Middle frontal gyrus (tissue), 1 donor: Measurements from ENCODE around the gene CABP1.

Source experiments
- DNase-seq: peaks from one replicate; pipeline ENCODE4 v3.0.0-alpha.2; 2015; ENCODE audit warnings: low spot score; ENCODE audit errors: extremely low spot score

The CABP1 gene

DNA sequence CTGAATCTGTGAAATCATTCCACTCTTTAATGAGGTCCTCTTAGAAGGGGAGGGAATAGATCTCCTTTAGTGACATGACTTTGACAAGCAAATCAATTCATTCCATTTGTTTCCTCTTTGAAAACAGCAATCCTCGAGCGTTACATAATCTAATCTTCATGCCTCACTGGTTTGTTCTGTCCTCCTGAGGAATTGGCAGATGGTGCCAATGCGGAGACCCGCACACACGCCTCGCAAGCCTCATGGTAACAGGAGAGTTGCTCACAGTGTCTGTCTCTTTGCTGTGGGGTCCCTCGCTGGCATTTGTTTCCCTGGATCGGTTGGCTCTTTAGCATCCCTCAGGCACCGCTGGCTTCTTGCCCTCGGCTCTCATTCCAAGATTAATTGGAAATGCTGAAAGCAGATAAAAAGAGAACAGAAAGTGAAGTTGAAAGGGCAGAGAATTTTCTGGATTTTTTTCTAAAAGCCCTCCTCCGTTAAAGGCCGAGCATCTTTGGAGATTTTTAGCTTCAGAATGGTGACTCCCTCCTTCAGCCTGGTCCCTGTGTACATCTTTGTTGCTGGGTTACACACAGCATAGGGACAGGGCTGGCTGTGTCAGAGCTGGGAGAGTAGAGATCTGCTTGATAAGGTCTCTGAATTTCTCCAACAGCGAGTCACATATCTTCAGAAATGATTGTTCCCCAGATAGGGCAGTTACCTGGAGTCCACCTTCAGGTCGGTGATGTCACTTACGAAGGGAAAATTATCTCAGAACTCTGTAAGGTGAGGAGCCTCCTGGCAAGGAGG is 10.1 kb upstream of the CABP1 start:
- no peak for DNase-seq

DNA sequence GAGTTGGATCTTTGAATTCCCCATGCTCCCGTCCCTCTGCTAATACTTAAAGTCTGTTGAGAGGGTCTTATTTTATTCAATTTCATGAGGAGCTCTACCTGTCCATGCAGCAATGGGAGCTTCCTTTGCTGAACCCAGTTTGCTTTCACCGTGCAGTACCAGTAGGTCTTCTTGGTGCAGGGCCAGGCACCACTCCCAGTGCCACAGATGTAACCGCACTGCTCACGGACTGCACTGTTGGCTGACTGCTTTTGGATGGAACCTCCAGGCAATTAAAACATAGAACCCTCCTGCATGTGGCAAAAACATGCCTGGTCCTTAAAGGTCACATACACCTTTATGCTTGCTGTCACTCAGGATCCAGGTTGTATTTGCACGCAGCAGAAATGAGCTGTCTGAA is 9.3 kb upstream of the CABP1 start:
- DNase-seq, result no peak

DNA sequence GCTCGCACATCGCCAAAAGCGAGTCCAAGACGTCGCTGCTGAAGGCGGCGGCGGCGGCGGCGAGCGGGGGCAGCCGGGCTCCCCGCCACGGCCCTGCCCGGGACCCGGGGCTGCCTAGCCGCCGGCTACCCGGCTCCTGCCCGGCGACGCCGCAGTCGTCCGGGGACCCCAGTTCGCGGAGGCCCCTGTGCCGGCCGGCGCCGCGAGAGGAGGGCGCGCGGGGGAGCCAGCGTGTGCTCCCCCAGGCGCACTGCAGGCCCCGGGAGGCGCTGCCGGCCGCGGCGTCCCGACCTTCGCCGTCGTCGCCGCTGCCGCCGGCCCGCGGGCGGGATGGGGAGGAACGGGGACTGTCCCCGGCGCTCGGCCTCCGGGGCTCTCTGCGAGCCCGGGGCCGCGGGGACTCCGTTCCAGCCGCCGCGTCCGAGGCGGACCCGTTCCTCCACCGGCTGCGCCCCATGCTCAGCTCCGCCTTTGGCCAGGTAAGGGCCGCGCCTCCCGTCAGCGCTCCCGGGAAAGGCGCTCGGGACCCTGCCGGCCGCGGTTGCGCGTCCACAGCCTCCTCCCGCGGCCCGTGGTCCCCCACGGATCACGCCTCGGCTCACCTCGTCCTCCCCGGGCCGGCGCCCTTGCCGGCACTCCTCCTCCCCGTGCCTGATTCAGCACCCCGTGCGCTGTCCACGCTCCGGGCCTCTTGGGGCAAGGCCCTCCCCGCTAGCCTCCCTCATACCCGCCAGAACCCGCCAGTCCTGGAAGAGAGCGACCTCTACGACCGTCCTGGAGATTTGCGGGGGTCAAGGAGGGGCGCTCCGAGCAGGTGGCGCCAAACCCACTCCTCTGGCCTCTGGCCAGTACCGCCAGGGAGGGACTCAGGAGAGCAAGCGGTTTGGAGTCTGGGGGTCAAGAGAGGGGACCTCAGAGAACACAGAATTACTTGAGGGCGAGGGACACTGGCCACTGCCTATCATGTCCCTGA is 721 bp downstream of the CABP1 start:
- DNase-seq, result no peak

DNA sequence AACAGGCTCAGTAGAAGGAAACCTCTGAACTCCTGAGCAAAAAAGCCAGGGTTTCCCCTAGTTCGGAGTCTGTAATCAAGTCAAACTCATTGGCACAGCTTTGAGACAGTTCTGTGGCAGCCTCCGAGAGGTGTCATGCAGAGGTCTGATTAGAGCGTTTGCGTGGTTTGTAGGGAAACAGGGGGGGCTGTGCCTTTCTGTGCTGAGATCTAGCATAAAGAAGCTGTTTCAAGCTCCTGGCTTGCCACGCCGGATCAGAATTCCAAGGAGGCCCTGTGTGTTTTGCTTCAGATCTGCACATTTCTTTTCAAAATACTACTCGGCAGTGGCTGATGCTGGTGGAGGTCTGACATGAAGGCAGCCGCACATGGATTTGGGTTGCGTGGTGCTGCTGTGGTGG is 1.7 kb downstream of the CABP1 start:
- no peak for DNase-seq

DNA sequence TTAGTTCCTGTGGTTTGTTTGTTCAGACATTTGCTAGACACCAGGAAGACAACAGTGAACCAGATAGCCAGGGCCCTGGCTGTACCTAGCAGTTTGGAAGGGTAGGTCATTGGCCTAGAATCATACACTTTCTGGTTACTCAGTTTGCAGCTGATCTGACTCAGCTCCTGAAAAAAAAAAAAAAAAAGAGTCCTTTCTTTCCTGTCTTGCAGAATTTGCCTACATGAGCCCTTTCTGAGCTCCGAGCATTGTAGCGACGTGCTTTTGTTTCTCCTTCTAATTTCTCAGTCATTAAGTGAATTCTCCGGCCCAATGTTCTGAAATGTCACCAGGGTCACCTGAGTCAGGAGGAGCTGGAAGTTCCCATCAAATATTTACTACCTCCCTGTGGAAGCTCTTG is 2.4 kb downstream of the CABP1 start:
- DNase-seq, result no peak

DNA sequence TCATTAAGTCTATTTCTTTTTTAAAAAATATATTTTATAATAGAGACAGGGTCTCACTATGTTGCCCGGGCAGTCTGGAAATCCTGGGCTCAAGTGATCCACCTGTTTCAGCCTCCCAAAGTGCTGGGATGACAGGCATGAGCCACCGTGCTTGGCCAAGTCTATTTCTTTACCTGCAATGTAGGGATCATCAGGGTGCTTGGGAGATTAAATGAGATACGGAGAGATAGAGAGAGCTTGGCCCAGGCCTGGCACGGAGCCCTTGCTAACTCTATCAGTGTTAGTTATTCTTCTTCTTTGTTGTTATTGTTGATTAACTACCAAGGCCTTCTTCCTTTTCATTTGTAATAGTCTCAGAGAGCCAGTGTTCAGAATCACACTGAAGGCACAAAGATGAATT is 3.1 kb downstream of the CABP1 start:
- no peak for DNase-seq

DNA sequence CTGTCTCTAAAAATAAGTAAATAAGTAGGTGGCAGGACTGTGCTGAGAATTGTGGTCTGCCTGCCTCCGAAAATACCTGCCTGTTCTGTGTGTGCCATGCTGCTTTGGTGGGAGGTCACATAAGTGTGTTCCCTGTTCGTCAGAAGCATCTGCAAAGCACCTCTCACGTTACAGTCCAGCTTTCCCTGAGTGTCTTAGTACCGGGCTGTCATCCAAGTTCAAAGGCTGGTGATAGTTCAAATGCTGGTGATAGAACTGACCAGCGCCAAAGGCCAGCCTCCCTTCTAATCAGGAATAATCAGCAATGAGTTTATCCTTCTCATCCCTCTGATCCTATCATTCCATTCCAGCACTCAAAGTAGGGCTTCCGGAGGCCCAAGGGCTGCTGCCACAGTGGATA is 5.6 kb downstream of the CABP1 start:
- no peak for DNase-seq

DNA sequence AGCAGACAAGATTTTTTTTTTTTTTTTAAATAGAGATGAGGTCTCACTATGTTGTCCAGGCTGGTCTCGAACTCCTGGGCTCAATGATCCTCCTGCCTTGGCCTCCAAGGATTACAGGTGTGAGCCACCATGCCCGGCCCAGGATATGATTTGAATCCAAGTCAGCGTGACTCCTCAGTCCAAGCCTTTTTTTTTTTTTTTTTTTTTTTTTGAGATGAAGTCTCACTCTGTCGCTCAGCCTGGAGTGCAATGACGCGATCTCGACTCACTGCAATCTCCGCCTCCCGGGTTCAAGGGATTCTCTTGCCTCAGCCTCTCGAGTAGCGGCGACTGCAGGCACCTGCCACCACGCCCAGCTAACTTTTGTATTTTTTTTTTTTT is 6.9 kb downstream of the CABP1 start:
- no peak for DNase-seq

DNA sequence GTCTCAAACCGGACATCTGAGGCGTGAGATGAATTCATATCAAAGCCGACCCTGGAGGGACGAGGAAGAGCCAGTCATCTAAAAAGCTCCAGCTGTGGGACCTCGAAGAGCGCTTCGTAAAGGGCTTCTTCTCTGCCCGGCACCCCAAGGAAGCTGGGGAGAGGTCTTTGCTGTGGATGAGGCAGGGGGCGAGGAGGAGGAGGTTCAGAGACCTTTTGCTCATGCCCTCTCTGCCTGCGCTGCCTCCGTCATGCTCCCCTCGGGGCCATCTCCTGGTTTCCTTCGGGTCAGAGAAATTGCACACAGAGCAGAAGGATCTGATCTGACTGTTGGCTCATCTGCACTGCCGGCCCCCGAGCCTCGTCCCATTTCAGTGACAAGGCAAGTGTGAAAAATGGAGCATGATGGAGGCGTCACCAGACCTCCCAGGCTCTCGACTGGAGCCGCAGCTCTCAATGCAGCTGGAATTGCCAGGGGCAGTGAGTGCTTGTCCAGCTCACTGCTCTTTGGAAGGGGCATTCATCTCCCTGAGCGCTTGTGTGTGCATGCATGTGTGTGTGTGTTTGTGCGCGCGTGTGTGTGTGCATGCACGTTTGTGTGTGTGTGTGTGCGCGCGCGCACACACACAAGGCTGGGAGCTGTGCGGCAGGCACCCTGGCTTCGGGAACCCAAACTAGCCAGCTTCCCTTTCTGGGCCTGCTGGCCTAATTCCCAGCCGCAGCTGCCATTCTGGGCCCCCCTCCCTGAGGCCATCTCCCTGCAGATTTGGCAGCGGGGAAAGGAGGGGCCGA is 9.2 kb downstream of the CABP1 start:
- DNase-seq, result no peak

DNA sequence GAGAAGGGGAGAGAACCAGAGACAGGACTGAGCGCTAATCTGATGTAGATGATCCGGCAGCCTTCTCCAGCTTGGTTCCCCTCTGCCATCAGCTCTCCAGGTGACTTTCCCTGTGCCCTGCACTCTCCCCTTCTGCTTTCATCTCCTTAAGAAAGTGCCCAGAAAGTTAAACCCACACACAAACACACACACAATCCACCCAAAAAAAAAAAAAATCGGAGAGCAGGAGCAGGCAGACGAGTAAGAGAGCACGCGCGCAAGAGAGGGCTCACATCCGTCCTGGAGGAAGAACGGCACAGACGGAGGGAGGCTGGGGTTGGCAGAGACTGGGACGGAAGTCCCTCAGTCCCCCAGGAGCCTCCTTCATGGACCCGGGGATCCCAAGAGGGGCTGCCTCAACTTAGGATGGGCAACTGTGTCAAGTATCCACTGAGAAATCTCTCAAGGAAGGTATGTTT is 9.8 kb downstream of the CABP1 start:
- no peak for DNase-seq

DNA sequence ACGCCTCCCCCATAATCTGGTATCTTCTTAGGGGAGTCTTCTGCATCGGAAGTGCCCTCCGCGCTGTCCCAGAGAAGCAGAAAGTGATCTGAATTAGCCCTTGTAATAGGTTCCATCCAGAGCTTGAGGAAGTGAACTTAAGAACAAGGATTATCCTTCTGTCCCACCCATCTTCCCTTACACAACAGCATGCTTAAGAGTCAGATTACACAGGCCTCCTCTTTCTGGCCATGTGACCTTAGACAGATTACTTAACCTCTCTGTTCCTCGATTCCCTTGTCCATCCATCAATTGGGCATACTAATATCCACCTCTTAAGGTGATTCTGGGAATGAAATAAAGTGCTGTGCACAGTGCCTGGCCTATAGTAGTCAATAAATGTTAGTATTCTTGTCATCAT is 11.4 kb downstream of the CABP1 start:
- no peak for DNase-seq

DNA sequence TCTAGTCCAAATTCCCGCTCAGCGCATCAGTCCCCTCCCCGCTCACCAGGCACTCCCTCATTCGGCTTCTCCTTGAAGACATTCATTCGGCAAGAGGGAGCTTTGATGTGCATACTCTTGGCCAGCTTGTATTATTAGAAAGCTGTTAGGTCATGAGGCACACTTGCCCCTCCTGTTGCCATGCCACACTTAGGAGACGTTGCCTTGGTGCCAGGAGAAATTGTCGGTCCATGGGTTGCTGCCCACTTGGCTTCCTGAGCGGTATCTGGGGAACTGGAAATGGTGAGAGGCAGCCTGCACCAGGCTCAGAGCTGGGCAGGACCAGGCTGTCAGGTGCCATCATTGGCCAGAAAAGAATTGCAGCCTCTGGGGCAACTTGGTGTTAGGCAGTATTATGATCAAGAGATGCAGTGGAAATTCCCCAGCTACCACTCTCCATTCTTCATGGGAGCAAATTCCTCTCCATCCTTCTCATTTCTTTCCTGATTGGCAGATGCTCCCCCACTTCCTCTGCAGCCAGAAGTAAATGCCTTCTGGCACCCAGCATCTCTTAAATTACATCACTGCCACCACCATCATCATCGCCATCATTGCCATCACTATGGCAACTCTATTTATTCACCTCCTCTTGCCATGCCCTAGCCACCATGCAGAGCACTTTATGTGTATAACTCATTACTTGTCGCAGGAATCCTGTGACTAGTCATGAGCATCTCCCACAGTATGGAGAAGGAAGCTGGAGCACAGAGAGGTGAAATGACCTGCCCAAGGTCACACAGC is 12.4 kb downstream of the CABP1 start:
- no peak for DNase-seq

DNA sequence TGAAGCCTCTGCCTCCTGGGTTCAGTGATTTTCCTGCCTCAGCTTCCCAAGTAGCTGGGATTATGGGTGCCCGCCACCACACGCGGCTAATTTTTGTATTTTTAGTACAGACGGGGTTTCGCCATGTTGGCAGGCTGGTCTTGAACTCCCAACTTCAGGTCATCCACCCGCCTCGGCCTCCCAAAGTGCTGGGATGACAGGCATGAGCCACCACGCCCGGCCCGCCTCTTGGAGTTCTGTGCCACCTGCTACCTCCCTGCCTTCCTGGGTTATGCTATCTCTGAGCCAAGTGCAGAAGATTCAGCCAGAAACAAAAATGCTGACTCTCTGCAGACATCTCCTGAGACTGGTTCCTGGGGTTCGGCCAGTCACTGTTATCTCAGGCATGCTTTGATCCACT is 13.2 kb downstream of the CABP1 start:
- DNase-seq, result no peak

DNA sequence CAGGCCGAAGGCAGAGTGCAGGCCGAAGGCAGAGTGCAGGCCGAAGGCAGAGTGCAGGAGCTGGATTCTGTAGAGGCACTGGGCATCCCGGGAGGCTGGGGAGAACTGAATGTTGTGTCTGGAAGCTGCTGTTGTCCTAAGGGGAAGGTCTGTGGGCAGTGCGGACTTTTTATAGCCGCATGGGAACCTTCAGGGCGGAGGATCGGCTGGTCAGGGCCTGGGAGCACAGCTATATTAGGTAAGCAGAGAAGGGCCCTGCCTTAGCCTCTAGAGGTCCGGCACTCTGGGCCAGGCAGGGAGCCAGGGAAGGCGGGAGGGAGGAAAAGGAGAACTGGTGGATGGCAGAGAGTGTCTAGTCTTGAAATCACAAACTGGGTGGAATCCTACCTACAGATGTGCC is 14.2 kb downstream of the CABP1 start:
- DNase-seq, result no peak

DNA sequence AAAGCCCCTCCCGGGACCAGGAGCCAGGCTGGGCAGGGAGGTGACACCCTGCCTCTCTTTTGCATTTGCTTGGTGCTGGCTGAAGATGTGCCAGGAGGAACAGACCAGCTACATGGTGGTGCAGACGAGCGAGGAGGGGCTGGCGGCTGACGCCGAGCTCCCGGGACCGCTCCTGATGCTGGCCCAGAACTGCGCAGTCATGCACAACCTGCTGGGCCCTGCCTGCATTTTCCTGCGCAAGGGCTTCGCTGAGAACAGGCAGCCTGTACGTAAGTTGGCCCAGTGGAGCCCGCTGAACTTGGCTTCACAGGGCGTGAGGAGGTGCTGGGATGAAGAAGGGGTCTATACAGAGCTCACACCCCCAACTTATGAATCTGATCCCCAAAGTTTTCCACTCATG is 15.6 kb downstream of the CABP1 start:
- no peak for DNase-seq

DNA sequence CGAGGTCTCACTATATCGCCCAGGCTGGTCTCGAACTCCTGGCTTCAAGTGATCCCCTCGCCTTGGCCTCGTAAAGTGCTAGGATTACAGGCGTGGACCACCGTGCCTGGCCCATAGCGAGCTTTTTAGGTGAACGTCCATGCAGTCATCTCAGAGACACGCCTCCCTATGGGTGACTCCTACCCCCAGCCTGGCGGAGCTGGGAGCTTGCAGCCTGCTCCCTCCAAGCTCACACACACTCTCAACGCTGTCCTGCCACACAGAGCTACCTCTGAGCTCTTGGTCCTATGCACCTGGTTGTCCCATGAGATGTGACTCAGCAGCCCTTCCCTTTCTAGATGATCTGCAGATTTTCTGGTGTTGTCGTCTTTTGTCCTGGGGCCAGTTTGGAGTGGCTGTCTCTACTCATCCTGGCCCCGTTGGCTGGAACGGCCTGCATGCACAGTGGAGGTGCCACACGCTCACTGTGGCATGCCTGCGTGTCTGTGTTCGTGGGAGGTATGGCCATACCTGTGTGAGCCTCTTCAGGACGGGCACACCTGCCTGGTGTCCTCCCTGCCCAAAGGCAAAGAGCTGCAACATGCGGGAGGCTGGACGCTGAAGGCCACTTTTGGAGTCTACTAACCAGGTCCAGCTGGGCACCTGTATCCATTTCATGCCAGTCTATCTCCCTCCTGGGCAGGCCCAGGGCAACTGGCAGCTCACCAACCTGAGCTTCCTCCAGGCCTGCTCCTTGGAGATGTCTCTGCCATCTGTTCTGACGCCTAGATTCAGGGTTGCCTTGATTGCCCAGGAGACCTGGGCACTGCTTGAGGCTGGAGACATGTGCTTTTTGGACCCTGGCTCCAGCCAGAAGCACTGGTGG is 18.1 kb downstream of the CABP1 start:
- no peak for DNase-seq

DNA sequence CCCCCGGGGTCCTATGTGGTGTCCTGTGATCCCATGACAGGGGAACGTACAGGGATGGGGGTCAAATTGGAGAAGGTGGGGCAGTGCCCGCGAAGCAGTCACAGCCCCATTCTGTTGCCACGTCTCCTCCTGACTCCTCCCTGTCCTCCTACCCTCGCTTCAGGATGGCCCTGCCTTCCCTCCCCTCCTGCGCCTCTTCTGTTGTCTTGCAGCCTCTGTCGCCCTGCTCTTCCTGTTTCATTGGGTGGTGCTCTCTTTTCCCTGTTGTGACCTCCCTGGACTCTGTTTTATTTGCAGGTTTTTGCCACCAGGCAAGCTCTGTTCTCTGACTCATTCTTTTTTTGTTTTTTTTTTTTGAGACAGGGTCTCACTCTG is 18.7 kb downstream of the CABP1 start:
- DNase-seq, result no peak

DNA sequence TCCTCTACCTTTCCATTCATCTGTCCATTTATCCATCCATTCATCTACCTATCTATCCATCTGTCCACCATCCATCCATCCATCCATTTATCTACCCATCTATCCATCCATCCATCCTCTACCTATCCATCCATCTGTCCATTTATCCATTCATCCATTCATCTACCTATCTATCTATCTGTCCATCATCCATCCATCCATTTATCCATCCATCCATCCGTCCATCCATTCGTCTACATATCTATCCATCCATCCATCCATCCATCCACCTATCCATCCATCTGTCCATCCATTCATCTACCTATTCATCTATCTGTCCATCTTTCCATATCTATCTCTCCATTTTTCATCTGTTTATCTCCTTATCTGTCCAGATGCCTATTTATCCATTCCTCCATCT is 21.0 kb downstream of the CABP1 start:
- DNase-seq, result no peak

DNA sequence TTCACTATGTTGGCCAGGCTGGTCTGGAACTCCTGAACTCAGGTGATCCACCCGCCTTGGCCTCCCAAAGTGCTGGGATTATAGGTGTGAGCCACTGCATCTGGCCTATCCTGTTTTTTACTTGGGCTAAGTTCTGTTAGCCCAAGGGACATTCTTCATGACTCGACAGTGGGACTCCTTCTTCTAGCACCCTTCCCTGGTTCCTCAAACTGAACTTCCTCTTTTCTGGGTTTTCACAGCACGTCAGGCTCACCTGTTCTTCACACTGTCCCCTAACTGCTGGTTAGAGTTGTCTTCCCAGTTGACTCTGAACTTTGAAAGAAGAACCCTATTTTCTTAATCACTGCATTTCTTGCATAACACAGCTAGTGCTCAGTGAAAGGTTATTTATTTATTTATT is 22.5 kb downstream of the CABP1 start:
- DNase-seq, result no peak

DNA sequence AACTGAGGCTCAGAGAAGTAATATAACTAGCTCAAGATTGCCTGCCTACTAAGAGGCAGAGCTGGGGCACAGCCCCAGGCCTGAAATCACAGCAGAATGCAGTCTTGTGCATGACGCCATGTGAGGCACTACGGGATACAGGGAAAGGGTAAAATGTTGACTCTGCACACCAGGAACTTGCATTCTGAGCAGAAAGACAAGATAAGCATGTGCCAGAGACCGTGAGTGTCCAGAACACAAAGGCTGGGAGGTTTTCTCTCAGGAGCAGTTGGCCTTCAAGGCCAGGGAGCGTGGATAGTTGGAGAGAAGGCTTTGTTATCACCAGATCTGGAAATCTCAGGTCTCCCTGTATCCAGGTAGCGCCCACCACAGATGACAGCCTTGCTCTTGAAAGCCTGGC is 23.3 kb downstream of the CABP1 start:
- DNase-seq, result no peak
